SKM-1 treated with dmso at 0.1 percent for 144 hours (cell line): ENCODE results near the gene LILRB3.

Experiments
- DNase-seq: peaks from one replicate; lab custom pipeline; 2025; ENCODE audit not compliant: unreplicated experiment; lab: John Stamatoyannopoulos, UW

LILRB3 gene

GRCh38 chr19:54169149-54169740 lies 53.6 kb downstream of the LILRB3 start:
- no peak for DNase-seq

DNA sequence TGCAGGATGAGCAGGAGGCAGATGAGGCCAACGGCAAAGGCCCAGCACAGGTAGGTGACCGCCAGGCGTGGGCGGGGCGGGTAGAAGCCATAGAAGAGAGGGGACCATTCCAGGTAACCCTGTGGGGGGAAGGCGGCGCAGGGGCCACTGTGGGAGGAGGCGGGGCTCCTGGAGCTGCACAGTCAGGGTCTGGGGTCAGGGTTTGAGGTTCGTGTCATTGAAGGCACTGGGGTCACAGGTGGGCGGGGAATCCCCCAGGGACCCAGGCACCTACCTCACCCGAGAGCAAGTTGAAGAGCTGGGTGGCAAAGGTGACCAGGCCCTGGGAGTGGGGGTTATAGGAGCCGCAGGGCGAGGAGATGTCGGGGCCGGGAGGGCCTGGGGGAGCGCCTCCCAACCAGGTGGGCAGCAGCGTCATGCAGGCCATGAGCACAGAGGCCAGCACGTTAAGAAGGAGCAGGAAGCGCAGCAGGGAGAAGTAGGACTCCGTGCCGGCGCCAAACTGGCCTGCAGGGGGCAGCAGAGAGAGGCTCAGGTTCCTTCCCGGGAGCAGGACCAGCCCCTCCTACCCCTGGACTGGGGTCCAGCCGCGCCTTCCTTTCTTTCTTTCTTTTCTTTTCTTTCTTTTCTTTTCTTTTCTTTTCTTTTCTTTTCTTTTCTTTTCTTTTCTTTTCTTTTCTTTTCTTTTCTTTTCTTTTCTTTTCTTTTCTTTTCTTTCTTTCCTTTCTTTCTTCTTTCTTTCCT lies 54.5 kb downstream of the LILRB3 start:
- peak; percentile 50 for DNase-seq
